Fibroblast of mammary gland (primary cell): ENCODE data around the gene RELL2.

Experiments
- DNase-seq: peaks from one replicate; pipeline ENCODE4 v3.0.0-alpha.2; 2010; ENCODE audit warnings: low read depth
- H3K4me3 ChIP-seq: 2 replicates; pipeline ENCODE4 v1.5.1; 2011; ENCODE audit warnings: low read depth, mild to moderate bottlenecking, low read length, moderate library complexity; ENCODE audit not compliant: control insufficient read depth
- TF ChIP-seq, protein P1 (sequence below): conservative IDR thresholded peaks from 2 replicates; pipeline ENCODE4 v1.5.1; 2011; ENCODE audit warnings: low read depth, low read length, inconsistent platforms; ENCODE audit not compliant: control insufficient read depth, insufficient read depth

The RELL2 gene

GRCh38 chr5:141664733-141665461 is 28.1 kb downstream of the RELL2 start:
- DNase-seq: peak; percentile 69
- H3K4me3 ChIP-seq: no peak overlapping the region
- TF ChIP-seq, protein P1, sequence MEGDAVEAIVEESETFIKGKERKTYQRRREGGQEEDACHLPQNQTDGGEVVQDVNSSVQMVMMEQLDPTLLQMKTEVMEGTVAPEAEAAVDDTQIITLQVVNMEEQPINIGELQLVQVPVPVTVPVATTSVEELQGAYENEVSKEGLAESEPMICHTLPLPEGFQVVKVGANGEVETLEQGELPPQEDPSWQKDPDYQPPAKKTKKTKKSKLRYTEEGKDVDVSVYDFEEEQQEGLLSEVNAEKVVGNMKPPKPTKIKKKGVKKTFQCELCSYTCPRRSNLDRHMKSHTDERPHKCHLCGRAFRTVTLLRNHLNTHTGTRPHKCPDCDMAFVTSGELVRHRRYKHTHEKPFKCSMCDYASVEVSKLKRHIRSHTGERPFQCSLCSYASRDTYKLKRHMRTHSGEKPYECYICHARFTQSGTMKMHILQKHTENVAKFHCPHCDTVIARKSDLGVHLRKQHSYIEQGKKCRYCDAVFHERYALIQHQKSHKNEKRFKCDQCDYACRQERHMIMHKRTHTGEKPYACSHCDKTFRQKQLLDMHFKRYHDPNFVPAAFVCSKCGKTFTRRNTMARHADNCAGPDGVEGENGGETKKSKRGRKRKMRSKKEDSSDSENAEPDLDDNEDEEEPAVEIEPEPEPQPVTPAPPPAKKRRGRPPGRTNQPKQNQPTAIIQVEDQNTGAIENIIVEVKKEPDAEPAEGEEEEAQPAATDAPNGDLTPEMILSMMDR: peak; percentile 90

DNA sequence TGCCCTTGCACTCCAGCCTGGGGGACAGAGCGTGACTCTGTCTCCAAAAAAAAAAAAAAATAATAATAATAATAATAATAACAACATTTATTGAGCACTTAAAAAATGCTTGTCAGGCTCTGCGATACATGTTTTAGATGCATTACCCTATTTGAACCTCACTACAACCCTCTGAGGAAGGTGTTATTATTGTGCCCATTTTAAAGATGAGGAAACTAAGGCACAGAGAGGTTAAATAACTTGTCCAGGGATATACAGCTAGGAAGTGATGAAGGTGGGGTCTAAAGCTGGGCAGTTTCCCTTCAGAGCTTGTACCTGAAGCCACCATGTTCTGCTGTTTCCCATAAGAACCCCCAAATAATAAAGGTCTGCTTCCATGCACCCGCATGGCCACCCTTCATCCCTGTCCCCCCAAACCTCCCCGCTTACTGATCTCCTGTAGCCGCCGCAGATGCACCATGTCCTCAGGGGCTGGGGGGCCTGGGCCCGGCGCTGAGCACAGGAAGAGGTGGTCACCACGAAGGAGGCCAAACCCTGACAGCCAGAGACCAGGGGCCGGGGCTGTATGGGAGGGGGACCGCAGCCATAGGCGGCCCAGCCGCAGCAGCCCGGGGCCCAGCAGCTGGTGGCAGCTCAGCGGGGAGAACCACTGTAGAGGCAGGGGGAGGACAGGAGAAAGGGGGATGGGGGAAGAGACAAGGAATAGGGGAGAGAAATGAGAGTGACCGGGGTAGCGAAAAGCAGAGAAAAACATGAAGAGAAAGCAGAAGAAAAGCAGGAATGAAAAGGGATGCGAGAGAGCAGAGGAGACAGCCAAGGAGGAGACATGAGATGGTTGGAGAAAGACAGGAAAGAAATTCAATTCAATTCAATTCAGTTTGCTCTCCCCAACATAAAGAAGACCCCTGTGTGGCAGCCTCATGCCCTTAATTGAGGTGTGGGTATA is 29.5 kb downstream of the RELL2 start:
- TF ChIP-seq, protein P1: no peak
- no peak for DNase-seq
- H3K4me3 ChIP-seq: no peak overlapping the region

DNA sequence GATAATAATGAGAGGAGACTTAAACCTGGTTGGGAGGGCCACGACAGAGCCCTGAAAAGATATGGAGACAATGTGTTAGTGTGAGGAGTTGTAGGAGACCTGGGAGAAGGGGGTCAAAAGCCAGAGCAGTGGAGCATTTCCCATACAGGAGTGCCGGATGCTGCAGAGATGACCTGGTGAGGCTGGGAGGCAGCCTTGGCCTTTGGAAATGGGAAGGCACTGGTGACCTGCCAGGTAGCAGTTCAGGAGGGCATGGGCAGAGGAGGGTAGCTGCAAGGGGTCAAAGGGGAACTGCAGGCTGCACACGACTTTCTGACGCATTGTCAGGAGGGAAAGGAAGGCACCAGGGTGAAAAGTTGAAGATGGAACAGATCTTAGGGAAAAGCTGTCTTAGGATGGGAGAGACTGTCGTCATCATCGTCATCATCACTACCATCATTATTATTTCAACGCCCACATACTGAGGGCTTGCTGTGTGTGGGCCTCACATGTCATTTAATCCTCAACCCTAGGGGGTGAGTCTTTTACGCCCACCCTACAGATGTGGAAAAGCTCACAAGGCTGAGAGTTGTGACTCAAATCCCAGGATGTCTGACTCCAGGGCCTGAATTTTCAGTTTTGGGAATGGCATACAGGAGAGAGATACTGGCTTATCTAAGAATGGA is 31.9 kb downstream of the RELL2 start:
- no peak overlapping the region for H3K4me3 ChIP-seq
- peak; percentile 89 for DNase-seq
- TF ChIP-seq, protein P1: no peak

- DNase-seq: peak; percentile 31
- TF ChIP-seq, protein P1: peak; percentile 2
- H3K4me3 ChIP-seq: no peak overlapping the region
Measured at GRCh38 chr5:141669520-141669919, 32.7 kb downstream of the RELL2 start.

- no peak for DNase-seq
- TF ChIP-seq, protein P1: no peak
- H3K4me3 ChIP-seq: no peak overlapping the region
Measured at GRCh38 chr5:141672071-141672840, 35.5 kb downstream of the RELL2 start.
